Measurements from ENCODE around the gene KHDC1.
"Not testable (repeated sequence)": the region's sequence is repeated elsewhere in the genome, so short reads cannot be mapped to it uniquely, and the experiment has no call there.

The KHDC1 gene

GRCh38 chr6:73248192-73248903 lies 14.6 kb downstream of the KHDC1 start:
- DNase-seq = no peak

DNA sequence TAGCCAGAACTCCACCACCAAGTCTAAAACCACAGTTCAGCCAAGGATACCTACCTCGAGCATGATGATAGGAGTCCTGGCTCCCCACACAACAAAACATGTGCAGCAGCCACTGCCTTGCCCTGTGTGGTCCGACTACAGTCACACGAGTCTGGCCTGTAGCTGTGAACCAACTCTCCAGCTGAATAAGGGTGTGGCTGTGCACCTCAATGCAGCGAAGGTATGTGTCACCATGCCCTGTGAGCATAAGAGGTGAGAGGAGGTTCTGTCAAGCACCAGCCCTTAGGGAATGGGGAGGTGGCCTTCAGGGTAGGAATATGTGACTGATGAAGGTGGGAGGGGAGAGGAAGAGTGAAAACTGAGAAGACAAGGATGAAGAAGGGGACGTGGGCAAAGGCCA lies 21.0 kb downstream of the KHDC1 start:
- DNase-seq = no peak

DNA sequence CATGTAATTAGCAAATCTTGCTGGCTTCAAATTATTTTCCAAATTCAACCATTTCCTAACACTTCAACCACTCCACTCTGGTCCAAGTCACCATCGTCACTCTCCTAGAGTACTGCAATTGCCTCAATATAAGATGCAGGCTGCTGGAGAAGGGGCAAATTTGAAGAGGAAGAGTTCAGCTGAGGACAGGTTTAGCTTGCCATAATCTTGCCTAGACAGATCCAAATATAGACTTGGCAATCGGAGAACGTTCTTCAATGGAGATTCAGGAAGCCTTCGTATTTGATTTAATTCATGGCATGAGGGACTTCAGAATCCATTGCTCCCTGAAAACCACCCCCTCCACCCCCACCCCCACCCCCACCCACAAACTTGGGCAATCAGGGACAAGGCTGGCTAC lies 22.3 kb downstream of the KHDC1 start:
- DNase-seq = no peak

DNA sequence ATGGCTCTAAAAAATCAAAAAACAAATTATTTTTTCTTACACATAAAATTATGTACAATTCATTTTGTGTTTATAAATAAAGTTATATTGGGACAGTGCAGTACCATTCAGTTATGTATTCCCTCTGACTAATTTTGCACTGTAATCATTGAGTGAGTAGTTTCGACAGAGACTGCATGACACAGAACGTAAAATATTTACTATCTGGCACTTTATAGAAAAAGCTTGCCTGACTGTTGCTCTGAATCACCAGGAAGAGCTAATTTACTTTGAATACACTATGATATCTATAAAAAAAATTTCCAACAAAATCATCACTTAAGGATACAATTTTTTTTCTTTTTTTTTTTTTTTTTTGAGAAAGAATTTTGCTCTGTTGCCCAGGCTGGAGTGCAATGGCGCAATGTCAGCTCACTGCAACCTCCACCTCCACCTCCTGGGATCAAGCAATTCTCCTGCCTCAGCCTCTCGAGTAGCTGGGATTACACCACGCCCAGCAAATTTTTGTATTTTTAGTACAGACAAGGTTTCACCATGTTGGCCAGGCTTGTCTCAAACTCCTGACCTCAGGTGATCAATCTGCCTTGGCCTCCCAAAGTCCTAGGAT lies 26.7 kb downstream of the KHDC1 start:
- DNase-seq = peak; percentile 92

DNA sequence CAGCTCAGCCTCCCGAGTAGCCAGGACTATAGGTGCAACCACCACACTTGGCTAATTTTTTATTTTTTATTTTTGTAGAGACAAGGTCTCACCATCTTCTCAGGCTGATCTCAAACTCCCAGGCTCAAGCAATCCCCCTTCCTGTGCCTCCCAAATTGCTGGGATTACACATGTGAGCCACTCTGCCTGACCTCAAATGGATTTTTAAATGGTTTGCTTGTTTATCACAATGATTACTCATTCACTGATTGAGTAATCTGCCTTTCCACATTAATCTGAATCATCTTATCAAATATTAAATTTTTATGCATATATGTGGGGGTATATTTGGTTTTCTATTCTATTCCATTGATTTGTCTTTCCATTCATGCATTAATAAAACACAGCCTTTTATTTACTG lies 28.3 kb downstream of the KHDC1 start:
- peak; percentile 64 for DNase-seq

GRCh38 chr6:73233971-73234370 lies 29.0 kb downstream of the KHDC1 start:
- not testable (repeated sequence) for DNase-seq

DNA sequence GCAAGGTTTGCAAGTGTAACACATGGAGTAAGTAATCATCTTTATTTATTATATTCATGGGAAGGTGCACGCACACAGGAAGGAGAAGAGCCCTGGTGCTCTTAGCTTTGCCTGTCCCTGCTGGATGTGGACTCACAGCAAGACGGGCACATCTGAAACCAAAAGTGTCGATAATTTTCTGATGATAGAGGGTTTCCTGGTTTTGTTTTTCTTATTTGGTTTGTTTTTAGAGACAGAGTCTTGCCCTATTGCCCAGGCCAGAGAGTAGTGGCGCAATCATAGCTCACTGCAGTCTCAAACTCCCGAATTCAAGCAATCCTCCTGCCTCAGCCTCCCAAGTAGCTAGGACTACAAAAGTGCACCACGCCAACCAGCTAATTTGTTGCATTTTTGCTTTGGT lies 29.9 kb downstream of the KHDC1 start:
- DNase-seq = no peak

GRCh38 chr6:73231986-73232391 lies 31.0 kb downstream of the KHDC1 start:
- DNase-seq = peak; percentile 17

- no peak for DNase-seq
Measured at GRCh38 chr6:73227606-73228255, 35.3 kb downstream of the KHDC1 start.

DNA sequence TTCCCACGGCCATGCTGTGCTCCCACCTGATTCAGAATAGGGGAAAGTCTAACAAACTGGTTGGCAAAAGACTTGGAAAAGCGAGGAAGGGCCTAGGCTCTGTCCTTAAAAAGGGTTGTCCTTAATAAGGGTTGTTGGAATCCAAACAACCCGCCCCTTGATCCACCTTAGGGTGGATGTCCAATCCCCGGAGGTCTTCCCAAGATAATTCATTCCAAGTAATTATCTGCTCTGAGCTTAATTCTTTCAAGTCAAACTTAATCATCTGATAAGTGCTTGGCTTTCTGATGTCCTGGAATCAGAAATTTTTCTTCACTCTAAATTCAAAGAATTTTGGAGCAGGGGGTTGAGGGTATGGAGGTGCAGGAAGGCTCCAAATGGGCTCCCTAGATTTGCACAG lies 37.6 kb downstream of the KHDC1 start, which contains the start of gene KHDC1L:
TSS of gene KHDC1L (minus strand) at position 101 of the 400 bp plus-strand sequence. CDS start at position 13, 88 bp downstream.
- no peak for DNase-seq

GRCh38 chr6:73216859-73217258 lies 46.1 kb downstream of the KHDC1 start:
- no peak for DNase-seq

DNA sequence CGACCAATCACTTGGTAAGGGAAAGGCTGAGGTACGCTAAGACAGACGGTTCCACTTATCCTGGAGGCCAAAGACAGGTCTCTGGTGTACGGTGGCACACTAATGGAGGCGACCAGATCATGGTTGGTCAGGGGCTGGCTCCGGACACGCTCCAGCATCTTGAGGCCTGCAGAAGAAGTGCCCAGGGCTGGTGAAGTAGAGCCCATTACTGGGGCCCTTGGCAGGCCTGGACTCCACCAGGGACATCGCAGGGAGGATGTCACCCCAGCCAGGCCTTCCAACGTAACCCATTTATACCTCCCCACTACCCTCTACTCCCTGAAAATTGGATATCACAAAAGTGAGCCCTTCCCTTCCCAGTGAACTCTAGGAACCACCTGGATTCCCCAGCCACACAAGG lies 53.9 kb downstream of the KHDC1 start:
- no peak for DNase-seq

DNA sequence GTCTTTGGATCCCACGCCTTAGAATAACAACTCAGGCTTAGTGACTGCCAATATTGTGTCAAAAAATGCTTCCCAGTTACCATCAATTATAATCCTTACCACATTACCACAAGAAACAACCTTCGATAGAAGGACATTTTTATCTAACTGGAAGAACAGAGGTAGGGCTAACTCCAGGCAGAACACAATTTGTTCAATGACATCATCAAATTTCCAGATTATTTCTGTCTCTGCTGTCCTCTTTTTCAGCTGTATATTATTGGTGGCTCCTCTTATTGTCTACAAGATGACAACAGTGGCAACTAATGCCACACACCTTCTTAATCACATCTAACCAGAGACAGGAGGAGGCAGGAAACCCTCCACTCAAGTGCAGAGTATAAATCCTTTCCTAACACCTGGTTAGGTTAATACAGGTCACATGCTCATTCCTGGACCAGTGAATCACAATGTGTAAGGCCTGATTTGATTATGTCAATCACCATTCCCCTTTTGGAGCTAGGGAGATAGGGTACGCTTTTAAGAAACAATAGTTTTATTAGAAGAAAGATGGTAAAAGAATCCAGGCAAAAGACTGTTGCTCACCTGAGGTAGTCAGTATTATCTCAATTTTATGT lies 55.7 kb downstream of the KHDC1 start:
- DNase-seq = no peak

DNA sequence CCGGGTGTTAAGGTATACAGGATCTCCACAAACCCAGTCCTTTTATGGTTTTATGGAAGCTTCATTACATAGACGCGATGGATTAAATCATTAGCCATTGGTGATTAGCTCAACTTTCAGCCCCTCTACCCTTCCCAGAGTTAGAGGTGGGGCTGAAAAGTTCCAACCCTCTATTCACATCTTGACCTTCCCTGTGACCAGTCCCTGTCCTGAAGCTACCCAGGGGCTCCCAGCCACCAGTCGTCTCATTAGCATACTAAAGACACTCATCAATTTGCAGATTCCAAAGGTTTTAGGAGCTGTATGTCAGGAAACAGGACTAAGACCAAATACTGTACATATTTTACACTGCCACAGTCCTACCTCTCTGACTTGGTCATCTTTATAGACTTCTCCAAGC lies 58.7 kb downstream of the KHDC1 start:
- no peak for DNase-seq

GRCh38 chr6:73203098-73203497 lies 59.9 kb downstream of the KHDC1 start:
- DNase-seq = no peak

DNA sequence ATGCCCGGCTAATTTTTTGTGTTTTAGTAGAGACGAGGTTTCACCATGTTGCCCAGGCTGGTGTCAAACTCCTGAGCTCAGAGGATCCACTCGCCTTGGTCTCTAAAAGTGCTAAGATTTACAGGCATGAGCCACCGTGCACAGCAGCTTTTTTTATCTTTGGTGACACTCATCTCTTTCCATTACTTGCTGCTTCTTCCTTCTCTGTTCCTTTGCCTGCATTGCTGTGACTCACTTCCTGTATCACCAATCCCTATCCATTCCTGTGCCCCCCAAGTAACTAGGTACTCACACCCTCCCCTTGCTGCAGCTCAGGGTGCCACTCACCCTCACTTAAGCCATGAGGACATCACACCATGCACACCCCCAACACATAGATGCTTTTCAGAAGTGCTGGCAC lies 62.3 kb downstream of the KHDC1 start:
- DNase-seq = peak; percentile 16

GRCh38 chr6:73200247-73200646 lies 62.7 kb downstream of the KHDC1 start:
- no peak for DNase-seq

GRCh38 chr6:73194744-73195143 lies 68.3 kb downstream of the KHDC1 start:
- DNase-seq = no peak

- not testable (repeated sequence) for DNase-seq
Measured at GRCh38 chr6:73193302-73193701, 69.7 kb downstream of the KHDC1 start.

Data from fibroblast of skin of abdomen (primary cell).